ENCODE results near the gene C19orf18.

C19orf18 gene

DNA sequence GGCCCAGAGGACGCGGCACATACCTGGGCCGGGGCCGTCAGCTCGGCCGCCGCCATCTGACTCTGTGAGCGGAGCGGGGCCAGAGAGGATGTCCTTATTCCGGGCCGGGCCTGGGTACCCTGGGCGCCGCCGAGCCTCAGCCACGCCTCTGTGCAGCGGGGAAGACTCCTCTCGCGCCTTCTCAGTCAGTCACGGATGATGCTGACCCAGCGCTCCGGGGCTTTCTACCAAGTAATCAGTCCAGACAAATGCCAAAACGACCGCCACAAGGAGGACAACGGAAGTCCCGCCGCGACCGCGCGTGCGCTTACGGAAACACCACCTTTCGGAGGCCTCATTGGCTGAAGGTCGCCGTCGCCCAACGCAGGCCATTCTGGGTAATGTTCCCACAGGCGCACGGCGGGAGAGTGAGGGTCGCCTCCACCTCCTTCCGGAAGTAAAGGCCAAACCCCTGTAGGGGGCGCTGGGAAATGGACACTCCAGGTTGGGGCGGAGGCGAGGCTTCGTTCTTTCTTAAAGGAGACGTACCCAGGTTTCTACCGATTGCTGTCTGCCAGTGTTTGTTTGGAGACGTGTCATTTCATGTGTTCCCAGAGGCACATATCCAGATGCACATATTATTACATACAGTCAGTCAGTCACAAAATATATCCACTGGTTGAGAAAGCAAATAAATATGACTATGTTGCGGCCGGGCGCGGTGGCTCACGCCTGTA, 26.8 kb downstream of the C19orf18 start, which contains the start of gene ZNF256:
ZNF256 (minus strand) TSS at position 288 of the 716 bp plus-strand sequence; CDS start at position 56, 232 bp downstream.
- DNase-seq (ENCODE audit: low read depth) = peak; percentile 95

DNA sequence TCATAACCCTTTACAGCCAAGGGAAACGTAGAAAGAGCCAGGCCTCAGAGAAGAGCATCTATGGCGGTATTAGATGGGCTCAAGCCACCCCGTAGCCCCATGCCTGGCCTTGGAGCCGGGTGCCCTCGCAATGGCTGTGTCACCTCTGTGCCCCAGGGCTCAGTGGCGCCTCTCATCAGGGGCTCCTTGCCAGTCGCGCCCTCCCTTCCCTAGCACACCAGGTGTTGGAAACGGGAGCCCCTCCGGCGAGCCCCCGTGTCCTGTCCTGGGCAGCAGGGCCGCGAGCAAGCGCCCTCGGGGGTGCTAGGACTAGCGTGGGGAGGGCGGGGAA, 27.3 kb downstream of the C19orf18 start:
- DNase-seq (ENCODE audit: low read depth) = peak; percentile 15

DNA sequence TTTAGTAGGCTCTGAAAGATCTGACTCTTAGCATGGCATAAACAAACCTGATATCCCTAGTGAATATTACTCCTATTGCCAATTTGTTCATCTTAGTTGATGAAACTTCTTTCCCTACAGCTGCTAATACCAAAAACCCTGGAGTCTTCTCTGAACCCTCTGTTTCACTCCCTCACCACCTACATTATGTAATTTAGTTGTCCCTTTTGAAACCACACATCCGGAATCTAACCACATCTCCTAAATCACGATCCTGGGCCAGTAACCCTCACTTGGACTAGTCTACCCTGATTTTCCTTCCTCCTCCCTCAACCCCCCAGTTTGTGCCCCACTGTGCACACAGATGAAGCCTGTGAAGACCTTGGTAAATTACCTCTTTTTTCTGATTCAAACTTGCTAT, 28.0 kb downstream of the C19orf18 start:
- no peak for DNase-seq (ENCODE audit: low read depth)

DNA sequence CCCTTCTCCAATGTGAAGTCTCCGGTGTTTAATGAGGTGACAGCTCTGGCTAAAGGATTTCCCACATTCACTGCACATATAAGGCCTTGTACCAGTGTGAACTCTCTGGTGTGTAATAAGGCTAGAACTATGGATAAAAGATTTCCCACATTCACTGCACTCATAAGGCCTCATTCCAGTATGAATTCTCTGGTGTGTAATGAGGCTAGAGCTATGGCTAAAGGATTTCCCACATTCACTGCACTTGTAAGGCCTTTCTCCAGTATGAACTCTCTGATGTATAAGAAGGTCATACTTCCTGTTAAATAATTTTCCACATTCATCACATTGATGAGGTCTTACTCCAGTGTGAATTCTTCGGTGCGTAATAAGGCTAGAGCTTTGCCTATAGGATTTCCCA, 32.7 kb downstream of the C19orf18 start:
- DNase-seq (ENCODE audit: low read depth) = no peak

DNA sequence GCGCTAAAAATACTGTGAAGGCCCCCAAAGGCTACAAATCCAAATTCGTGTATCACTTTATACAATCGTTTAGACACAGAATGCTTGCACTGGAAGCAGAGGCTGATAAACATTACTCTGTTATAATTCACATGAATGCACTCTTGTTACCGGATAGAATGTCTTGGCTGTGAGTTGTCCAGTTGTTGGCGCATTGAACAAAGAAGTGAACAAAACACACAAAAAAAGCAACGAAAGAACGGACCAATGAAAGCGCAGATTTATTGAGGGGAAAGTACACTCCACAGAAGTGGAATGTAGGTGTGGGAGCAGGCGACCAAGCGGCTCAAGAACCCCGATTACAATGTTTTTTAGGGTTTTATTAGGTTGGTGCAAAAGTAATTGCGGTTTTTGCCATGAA, 38.6 kb downstream of the C19orf18 start:
- DNase-seq (ENCODE audit: low read depth) = no peak

DNA sequence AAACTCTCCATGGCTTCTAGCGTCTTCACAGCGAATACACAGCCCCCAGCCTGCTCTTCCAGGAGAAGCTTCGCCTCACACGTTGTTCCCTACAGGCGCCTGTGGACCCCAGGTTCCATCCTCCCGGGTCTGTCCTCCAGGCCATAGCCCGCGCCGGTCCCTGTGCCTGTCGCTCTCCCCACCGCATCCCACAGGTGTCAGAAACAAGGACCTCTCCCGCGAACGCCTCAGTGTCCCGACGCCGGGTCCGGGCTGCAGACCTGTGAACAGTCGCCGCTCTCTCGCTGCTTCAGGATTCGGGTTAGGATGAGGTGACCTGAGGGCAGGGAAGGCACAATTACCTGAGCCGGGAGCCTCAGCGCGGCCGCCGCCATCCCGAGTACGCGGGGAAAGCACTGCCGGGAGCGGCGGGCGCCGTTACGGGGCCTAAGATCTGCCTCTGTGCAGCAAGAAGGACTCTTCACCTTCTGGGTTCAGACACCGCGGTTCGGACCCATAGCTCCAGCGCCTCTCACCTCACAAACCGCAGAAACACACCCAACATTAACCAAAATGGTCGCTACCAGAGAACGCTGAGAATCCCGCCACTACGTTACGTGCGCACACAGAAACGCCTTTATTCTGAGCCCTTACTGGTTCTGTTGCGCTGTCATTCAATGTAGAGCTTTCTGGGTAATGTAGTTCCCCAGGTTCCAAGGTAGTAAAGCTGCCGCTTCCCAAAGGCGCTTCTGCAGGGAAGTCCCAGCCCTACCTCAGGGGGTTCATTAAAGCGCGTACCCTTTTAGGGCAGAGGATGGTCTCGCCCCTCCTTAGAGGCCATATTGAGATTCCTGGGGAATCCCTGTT, 39.3 kb downstream of the C19orf18 start, which contains the start of gene ZNF418:
ZNF418 (minus strand) TSS at position 583 of the 846 bp plus-strand sequence. CDS start 1,580 bp downstream, outside the sequence.
- DNase-seq (ENCODE audit: low read depth) = peak; percentile 88

DNA sequence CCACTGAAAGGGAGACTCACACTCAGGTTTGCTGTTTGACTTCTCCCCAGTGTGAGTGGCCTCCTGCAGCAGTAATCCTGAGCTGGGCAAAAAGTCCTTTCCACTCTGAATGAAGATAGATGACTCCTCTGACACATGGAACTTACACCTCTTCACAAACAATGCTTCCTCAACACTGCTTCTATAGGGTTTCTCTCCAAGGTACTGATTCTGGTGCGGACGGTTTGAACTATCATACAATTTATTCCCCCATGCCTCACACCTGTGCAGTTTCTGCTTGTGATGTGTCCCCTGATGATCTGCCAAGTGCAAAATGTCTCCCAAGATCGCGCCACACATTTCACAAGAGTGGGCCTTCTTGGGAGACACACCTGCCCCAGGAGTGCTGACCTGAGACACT, 46.7 kb downstream of the C19orf18 start:
- no peak for DNase-seq (ENCODE audit: low read depth)

DNA sequence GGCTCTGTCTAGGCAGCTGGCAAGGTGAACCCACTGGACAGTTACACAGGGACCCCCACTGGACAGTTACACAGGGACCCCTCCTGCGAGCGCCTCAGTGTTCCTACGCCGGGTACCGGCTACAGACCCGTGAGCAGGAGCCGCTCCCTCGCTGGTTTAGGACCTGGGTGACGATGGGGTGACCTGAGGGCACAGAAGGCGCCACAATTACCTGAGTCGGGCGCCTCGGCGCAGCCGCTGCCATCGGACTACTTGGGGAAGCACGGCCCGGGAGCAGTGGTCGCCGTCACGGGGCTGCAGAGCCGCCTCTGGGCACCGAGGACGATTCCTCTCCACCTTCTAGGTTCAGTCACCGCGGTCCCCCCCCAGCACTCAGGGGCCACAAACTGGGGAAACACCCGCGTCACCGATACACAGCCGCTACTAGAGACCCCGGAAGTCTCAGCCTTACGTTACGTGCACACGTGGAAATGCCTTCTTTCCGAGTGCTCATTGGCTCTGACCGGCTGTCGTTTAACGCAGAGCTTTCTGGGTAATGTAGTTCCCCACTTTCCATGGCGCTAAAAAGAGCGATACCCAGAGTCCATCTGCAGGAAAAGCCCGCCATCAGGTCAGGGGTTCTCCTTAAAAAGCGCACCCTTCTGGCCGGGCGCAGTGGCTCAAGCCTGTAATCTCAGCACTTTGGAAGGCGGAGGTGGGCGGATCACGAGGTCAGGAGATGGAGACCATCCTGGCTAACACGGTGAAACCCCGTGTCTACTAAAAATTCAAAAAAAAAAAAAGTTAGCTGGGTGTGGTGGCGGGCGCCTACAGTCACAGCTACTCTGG, 58.0 kb downstream of the C19orf18 start, which contains the start of gene ZNF417:
ZNF417 (minus strand) TSS at position 425 of the 828 bp plus-strand sequence; CDS start at position 244, 181 bp downstream.
- DNase-seq (ENCODE audit: low read depth) = peak; percentile 95

DNA sequence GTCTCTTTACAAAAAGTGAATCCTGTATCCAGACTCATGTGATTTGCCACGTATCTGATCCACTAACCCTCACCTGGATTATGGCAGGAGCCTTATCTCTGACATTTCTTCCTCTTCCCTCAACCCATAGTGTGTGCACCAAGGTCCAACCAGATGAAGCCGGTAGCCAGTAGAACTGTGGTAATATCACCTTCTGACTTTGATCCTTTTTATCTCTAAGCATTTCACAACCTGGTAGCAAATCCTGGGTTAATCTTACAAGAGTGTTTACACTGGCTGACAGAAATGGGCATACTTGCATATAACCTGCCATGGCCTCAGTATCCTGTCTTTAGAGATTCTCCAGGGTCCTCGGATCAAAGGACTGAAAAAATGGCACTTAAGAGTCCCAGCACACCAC, 59.8 kb downstream of the C19orf18 start:
- no peak for DNase-seq (ENCODE audit: low read depth)

Measured in iris pigment epithelial cell (primary cell).